Measurements from ENCODE around the gene SLA2.

GRCh38 chr20:36645998-36646397, at the start of gene SLA2:
- no peak for TF ChIP-seq POLR2AphosphoS5 (IDR thresholded peaks at IDR 0.05; ENCODE audit: borderline replicate concordance, low read depth, low read length)
- no peak for TF ChIP-seq EZH2 (IDR thresholded peaks at IDR 0.05)
